DOHH2 (cell line): Measurements from ENCODE around the gene FKBP2.

Source experiments
- H3F3A ChIP-seq: fragments of 200-600 bp; sonication (generic), shearing (Covaris generic); 2 replicates; pipeline ENCODE4 v1.6.0; 2016; ENCODE audit warnings: antibody characterized with exemption, mild to moderate bottlenecking; ENCODE audit not compliant: control insufficient read depth, insufficient read depth
- H3K27ac ChIP-seq: fragments of 200-600 bp; sonication (generic); 2 replicates; pipeline ENCODE4 v1.5.1; 2014; ENCODE audit warnings: low read depth, mild to moderate bottlenecking, low read length, moderate library complexity
- H3K27me3 ChIP-seq: fragments of 200-600 bp; sonication (generic); 2 replicates; pipeline ENCODE4 v1.6.1; 2014; ENCODE audit warnings: mild to moderate bottlenecking, low read length, mixed read lengths; ENCODE audit not compliant: control insufficient read depth
- H3K36me3 ChIP-seq: fragments of 200-600 bp; sonication (generic); 2 replicates; pipeline ENCODE4 v1.6.1; 2014; ENCODE audit warnings: mild to moderate bottlenecking, low read length, moderate library complexity, mixed read lengths; ENCODE audit not compliant: control insufficient read depth
- H3K4me1 ChIP-seq: fragments of 200-600 bp; sonication (generic); 2 replicates; pipeline ENCODE4 v1.6.1; 2014; ENCODE audit warnings: mild to moderate bottlenecking, low read length, mixed read lengths; ENCODE audit not compliant: control insufficient read depth
- H3K4me2 ChIP-seq: fragments of 200-600 bp; sonication (generic); 2 replicates; pipeline ENCODE4 v1.6.0; 2014; ENCODE audit warnings: mild to moderate bottlenecking, low read length, moderate library complexity
- H3K4me3 ChIP-seq: fragments of 200-600 bp; sonication (generic); 2 replicates; pipeline ENCODE4 v1.5.1; 2014; ENCODE audit warnings: mild to moderate bottlenecking, low read length, mixed read lengths
- H3K79me2 ChIP-seq: fragments of 200-600 bp; sonication (generic); 2 replicates; pipeline ENCODE4 v1.6.1; 2014; ENCODE audit warnings: mild to moderate bottlenecking, low read length, mixed read lengths; ENCODE audit not compliant: control insufficient read depth
- H3K9me2 ChIP-seq: fragments of 200-600 bp; sonication (generic); replicated peaks from 2 replicates; pipeline ENCODE4 v1.6.1; 2014; ENCODE audit warnings: mild to moderate bottlenecking, low read length, mixed read lengths; ENCODE audit not compliant: control insufficient read depth
- H3K9me3 ChIP-seq: fragments of 200-600 bp; sonication (generic); 2 replicates; pipeline ENCODE4 v1.6.1; 2014; ENCODE audit warnings: antibody characterized with exemption, low read length, mixed read lengths; ENCODE audit not compliant: control insufficient read depth, insufficient read depth
- H4K20me1 ChIP-seq: fragments of 200-600 bp; sonication (generic); 2 replicates; pipeline ENCODE4 v1.6.0; 2014; ENCODE audit warnings: low read depth, mild to moderate bottlenecking, antibody characterized with exemption, low read length, moderate library complexity; ENCODE audit not compliant: control insufficient read depth, insufficient read depth
- EZH2phosphoT487 ChIP-seq: fragments of 200-600 bp; sonication (generic); IDR thresholded peaks from 2 replicates; pipeline ENCODE4 v1.6.1; 2017; ENCODE audit warnings: borderline replicate concordance, mild to moderate bottlenecking, antibody characterized with exemption, low read length, moderate library complexity, mixed read lengths
- TF ChIP-seq, protein P1 (sequence below): fragments of 200-600 bp; sonication (generic); IDR thresholded peaks from one replicate; pipeline ENCODE4 v1.5.1; 2014; ENCODE audit warnings: antibody characterized with exemption, mild to moderate bottlenecking, low read depth, low read length; ENCODE audit not compliant: poor library complexity, severe bottlenecking

Gene FKBP2

GRCh38 chr11:64291262-64291751 lies 50.4 kb downstream of the FKBP2 start, which contains the start of gene KCNK4:
KCNK4 (plus strand) TSS chr11:64291302; CDS start chr11:64293019, 1,717 bp downstream.
- H3K4me2 ChIP-seq: no peak within 1 kb of the TSS
- no peaks in the 10 kb centered on the region for H3K9me3 ChIP-seq
- H3K27me3 ChIP-seq: peaks cover 51% of the 10 kb centered on the region
- H3F3A ChIP-seq: no peaks in the 10 kb centered on the region
- no peaks in the 10 kb centered on the region for H3K79me2 ChIP-seq
- H3K27ac ChIP-seq: no peak within 1 kb of the TSS
- no peaks in the 10 kb centered on the region for H3K36me3 ChIP-seq
- TF ChIP-seq, protein P1, sequence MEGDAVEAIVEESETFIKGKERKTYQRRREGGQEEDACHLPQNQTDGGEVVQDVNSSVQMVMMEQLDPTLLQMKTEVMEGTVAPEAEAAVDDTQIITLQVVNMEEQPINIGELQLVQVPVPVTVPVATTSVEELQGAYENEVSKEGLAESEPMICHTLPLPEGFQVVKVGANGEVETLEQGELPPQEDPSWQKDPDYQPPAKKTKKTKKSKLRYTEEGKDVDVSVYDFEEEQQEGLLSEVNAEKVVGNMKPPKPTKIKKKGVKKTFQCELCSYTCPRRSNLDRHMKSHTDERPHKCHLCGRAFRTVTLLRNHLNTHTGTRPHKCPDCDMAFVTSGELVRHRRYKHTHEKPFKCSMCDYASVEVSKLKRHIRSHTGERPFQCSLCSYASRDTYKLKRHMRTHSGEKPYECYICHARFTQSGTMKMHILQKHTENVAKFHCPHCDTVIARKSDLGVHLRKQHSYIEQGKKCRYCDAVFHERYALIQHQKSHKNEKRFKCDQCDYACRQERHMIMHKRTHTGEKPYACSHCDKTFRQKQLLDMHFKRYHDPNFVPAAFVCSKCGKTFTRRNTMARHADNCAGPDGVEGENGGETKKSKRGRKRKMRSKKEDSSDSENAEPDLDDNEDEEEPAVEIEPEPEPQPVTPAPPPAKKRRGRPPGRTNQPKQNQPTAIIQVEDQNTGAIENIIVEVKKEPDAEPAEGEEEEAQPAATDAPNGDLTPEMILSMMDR: no peak
- H3K4me1 ChIP-seq: peaks cover 5% of the 10 kb centered on the region
- no peaks in the 10 kb centered on the region for H4K20me1 ChIP-seq
- no peaks in the 10 kb centered on the region for H3K9me2 ChIP-seq
- H3K4me3 ChIP-seq: no peak within 1 kb of the TSS

- H3K4me2 ChIP-seq: no peak overlapping the region
- peaks cover 57% of the 10 kb centered on the region for H3K27me3 ChIP-seq
Observed at GRCh38 chr11:64291752-64292459, 51.0 kb downstream of the FKBP2 start.

DNA sequence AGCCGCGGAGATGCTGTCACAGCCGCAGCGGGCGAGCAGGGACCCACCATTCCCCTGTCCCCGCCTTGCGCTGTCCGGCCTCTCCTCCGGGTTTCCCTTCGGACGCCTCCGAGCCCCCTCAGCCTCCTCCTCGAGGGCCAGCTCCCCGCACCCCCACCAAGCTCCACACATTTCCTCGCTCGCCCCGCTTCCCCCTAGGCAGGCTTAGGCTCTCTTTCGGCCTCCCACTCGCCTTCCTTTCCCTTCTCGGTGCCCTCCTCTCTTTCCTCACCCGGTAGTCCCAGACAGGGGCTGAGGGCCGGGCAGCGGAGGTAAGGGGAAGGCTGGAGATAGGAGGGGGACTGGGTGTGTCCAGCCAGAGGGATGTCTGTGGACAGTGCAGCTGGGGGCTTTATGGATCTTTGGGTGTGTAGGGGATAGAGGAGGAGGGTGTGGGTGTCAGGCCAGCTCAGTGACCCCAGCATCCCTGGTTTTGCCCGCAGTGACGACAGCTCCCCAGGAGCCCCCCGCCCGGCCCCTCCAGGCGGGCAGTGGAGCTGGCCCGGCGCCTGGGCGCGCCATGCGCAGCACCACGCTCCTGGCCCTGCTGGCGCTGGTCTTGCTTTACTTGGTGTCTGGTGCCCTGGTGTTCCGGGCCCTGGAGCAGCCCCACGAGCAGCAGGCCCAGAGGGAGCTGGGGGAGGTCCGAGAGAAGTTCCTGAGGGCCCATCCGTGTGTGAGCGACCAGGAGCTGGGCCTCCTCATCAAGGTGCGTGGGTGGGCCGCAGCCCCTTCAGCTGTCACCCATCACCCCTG lies 51.8 kb downstream of the FKBP2 start:
- no peaks in the 10 kb centered on the region for H3K36me3 ChIP-seq
- TF ChIP-seq, protein P1: no peak
- no peak for TF ChIP-seq EZH2phosphoT487
- H4K20me1 ChIP-seq: no peaks in the 10 kb centered on the region
- no peak overlapping the region for H3K4me2 ChIP-seq
- peaks cover 64% of the 10 kb centered on the region for H3K27me3 ChIP-seq
- no peaks in the 10 kb centered on the region for H3K4me1 ChIP-seq
- no peak overlapping the region for H3K27ac ChIP-seq
- H3F3A ChIP-seq: no peaks in the 10 kb centered on the region
- H3K4me3 ChIP-seq: no peak overlapping the region
- no peaks in the 10 kb centered on the region for H3K9me2 ChIP-seq
- no peaks in the 10 kb centered on the region for H3K79me2 ChIP-seq
- no peaks in the 10 kb centered on the region for H3K9me3 ChIP-seq

More at GRCh38 chr11:64291752-64292459, 51.0 kb downstream of the FKBP2 start:
- Histone ChIP-seq H3K9me3 (no peaks in the 10 kb centered on the region), H3F3A (no peaks in the 10 kb centered on the region), H3K27ac (no peak overlapping the region), H3K4me3 (no peak overlapping the region), H4K20me1 (no peaks in the 10 kb centered on the region), H3K4me1 (no peaks in the 10 kb centered on the region), H3K79me2 (no peaks in the 10 kb centered on the region), H3K9me2 (no peaks in the 10 kb centered on the region), H3K36me3 (no peaks in the 10 kb centered on the region)
- peak; percentile 33; the same call in 1 of the 2 replicates for TF ChIP-seq EZH2phosphoT487
- TF ChIP-seq, protein P1: no peak
